GM23338 (cell line): ENCODE data around the gene SH3RF2. TPM values are rescaled to one million over a fixed set of nuclear protein-coding genes. Genes with fewer than 3 reads are reported as not detected.

Source experiments
- ATAC-seq: fragments of 200-7000 bp; cut with Tn5 transposase; 3 replicates; pipeline ENCODE4 v1.9.1; 2020
- DNase-seq: peaks from one replicate; pipeline ENCODE4 v3.0.0-alpha.2; 2015; ENCODE audit warnings: low spot score
- H2AFZ ChIP-seq: fragments of 200-600 bp; sonication (generic); 2 replicates; pipeline ENCODE4 v1.8.0; 2016; ENCODE audit warnings: antibody characterized with exemption, mild to moderate bottlenecking, moderate library complexity
- H3F3A ChIP-seq: fragments of 200-600 bp; sonication (generic); replicated peaks from 2 replicates; pipeline ENCODE4 v1.8.0; 2017; ENCODE audit warnings: antibody characterized with exemption, mixed run types, low read depth
- H3K27ac ChIP-seq: fragments of 200-600 bp; sonication (generic); 2 replicates; pipeline ENCODE4 v1.6.1; 2016; ENCODE audit warnings: low read depth
- H3K27me3 ChIP-seq: fragments of 200-600 bp; sonication (generic); 2 replicates; pipeline ENCODE4 v1.8.0; 2016; ENCODE audit warnings: mild to moderate bottlenecking, mixed run types, moderate library complexity; ENCODE audit not compliant: insufficient read depth
- H3K36me3 ChIP-seq: fragments of 200-600 bp; sonication (generic); 2 replicates; pipeline ENCODE4 v1.8.0; 2016; ENCODE audit warnings: mild to moderate bottlenecking; ENCODE audit not compliant: insufficient read depth
- H3K4me1 ChIP-seq: fragments of 200-600 bp; sonication (generic); 2 replicates; pipeline ENCODE4 v1.8.0; 2016; ENCODE audit warnings: mild to moderate bottlenecking, moderate library complexity; ENCODE audit not compliant: insufficient read depth
- H3K4me2 ChIP-seq: fragments of 200-600 bp; sonication (generic); 2 replicates; pipeline ENCODE4 v1.7.1; 2017; ENCODE audit warnings: mixed run types
- H3K4me3 ChIP-seq: fragments of 200-600 bp; sonication (generic); 2 replicates; pipeline ENCODE4 v1.6.1; 2016; ENCODE audit warnings: mixed run types
- H3K79me2 ChIP-seq: fragments of 200-600 bp; sonication (generic); replicated peaks from 2 replicates; pipeline ENCODE4 v1.8.0; 2017; ENCODE audit warnings: mild to moderate bottlenecking; ENCODE audit not compliant: insufficient read depth
- H3K9me2 ChIP-seq: fragments of 200-600 bp; sonication (generic); 2 replicates; pipeline ENCODE4 v1.8.0; 2017; ENCODE audit not compliant: insufficient read depth
- H4K20me1 ChIP-seq: fragments of 200-600 bp; sonication (generic); replicated peaks from 2 replicates; pipeline ENCODE4 v1.8.0; 2017; ENCODE audit warnings: mild to moderate bottlenecking; ENCODE audit not compliant: insufficient read depth
- H3K27ac Mint-ChIP-seq: 2 replicates; pipeline ENCODE4 v1.8.0; 2020; ENCODE audit warnings: inconsistent platforms, mild to moderate bottlenecking, moderate library complexity, mixed read lengths
- H3K27me3 Mint-ChIP-seq: 3 replicates; pipeline ENCODE4 v1.8.0; 2022; ENCODE audit warnings: low read depth, mild to moderate bottlenecking, moderate library complexity, mixed read lengths, inconsistent platforms; ENCODE audit not compliant: insufficient read depth, poor library complexity
- H3K36me3 Mint-ChIP-seq: 3 replicates; pipeline ENCODE4 v1.8.0; 2021; ENCODE audit warnings: low read depth, mild to moderate bottlenecking, inconsistent platforms, moderate library complexity, mixed read lengths
- H3K4me1 Mint-ChIP-seq: 3 replicates; pipeline ENCODE4 v1.8.0; 2020; ENCODE audit warnings: mild to moderate bottlenecking, inconsistent platforms, mixed read lengths
- H3K4me3 Mint-ChIP-seq: 3 replicates; pipeline ENCODE4 v1.8.0; 2021; ENCODE audit warnings: moderate library complexity, mild to moderate bottlenecking, inconsistent platforms, mixed read lengths
- H3K9me3 Mint-ChIP-seq: 3 replicates; pipeline ENCODE4 v1.8.0; 2020; ENCODE audit warnings: moderate library complexity, mild to moderate bottlenecking, inconsistent platforms, mixed read lengths
- CREB1 ChIP-seq: fragments of 250-450 bp; sonication (Bioruptor Pico); IDR thresholded peaks from 2 replicates; pipeline ENCODE4 v1.5.0; 2020; ENCODE audit warnings: low read depth, mild to moderate bottlenecking, moderate library complexity
- CTCF ChIP-seq, 2 experiments: fragments of 200-600 bp in 1 of 2; sonication (generic) in 1 of 2; conservative IDR thresholded peaks; 2 replicates each; pipeline versions ENCODE4 v1.5.1 to v1.6.1; 2016 to 2017; ENCODE audit warnings: antibody characterized with exemption in 2 of 2, low read depth in 2 of 2, mild to moderate bottlenecking in 2 of 2, moderate library complexity in 1 of 2
- EZH2phosphoT487 ChIP-seq: fragments of 200-600 bp; sonication (generic); IDR thresholded peaks from one replicate; pipeline ENCODE4 v1.8.1; 2018; ENCODE audit warnings: antibody characterized with exemption; ENCODE audit not compliant: unreplicated experiment
- NANOG ChIP-seq: IDR thresholded peaks from 2 replicates; pipeline ENCODE4 v1.6.1; 2016; ENCODE audit warnings: antibody characterized with exemption, borderline replicate concordance
- STAT1 ChIP-seq: IDR thresholded peaks from one replicate; pipeline ENCODE4 v1.6.1; 2016; ENCODE audit warnings: antibody characterized with exemption; ENCODE audit not compliant: unreplicated experiment
- ZNF331 ChIP-seq: fragments of 250-450 bp; sonication (Bioruptor Pico); IDR thresholded peaks from 2 replicates; pipeline ENCODE4 v1.5.0; 2020; ENCODE audit warnings: low read depth, mild to moderate bottlenecking, moderate library complexity
- polyA plus RNA-seq: library from polyadenylated mRNA; unstranded; fragments of >200 nt; fragmentation: Nextera tagmentation; extraction: Ambion mirVana; gene quantifications from 2 replicates; pipeline ENCODE4 v1.2.1, GENCODE V29; 2016
- total RNA-seq: library from RNA; depleted of rRNA; stranded (reverse); fragments of >200 nt; shearing (Covaris generic); gene quantifications from 2 replicates; pipeline ENCODE4 v1.2.3, GENCODE V29; 2014

Gene SH3RF2
- total and polyA plus RNA-seq, 2 experiments from 2014 or later: 1.7 to 2.4 TPM

GRCh38 chr5:146069780-146070099 lies 133.4 kb downstream of the SH3RF2 start:
- H3K79me2 ChIP-seq: no peaks in the 10 kb centered on the region
- no peak for DNase-seq
- no peaks in the 10 kb centered on the region for H3K36me3 ChIP-seq
- H3K4me1 ChIP-seq: peaks cover 22% of the 10 kb centered on the region
- peaks cover 7% of the 10 kb centered on the region for H3K27me3 Mint-ChIP-seq
- no peak for ATAC-seq
- H3K9me3 Mint-ChIP-seq: peaks cover 3% of the 10 kb centered on the region; the same call in 1 of the 3 replicates
- peaks cover 25% of the 10 kb centered on the region for H3K27me3 ChIP-seq
- H3K4me3 Mint-ChIP-seq: no peak overlapping the region
- H3K4me2 ChIP-seq: no peak overlapping the region
- H2AFZ ChIP-seq: no peak overlapping the region
- no peaks in the 10 kb centered on the region for H3K9me2 ChIP-seq
- no peak overlapping the region for H3K27ac ChIP-seq
- no peak for TF ChIP-seq NANOG
- no peak for TF ChIP-seq CREB1 (CRISPR knock-in tag)
- peaks cover 25% of the 10 kb centered on the region for H3K4me1 Mint-ChIP-seq
- no peaks in the 10 kb centered on the region for H4K20me1 ChIP-seq
- H3K36me3 Mint-ChIP-seq: no peaks in the 10 kb centered on the region
- H3K4me3 ChIP-seq: no peak overlapping the region
- no peak overlapping the region for H3K27ac Mint-ChIP-seq
- H3F3A ChIP-seq: no peaks in the 10 kb centered on the region

DNA sequence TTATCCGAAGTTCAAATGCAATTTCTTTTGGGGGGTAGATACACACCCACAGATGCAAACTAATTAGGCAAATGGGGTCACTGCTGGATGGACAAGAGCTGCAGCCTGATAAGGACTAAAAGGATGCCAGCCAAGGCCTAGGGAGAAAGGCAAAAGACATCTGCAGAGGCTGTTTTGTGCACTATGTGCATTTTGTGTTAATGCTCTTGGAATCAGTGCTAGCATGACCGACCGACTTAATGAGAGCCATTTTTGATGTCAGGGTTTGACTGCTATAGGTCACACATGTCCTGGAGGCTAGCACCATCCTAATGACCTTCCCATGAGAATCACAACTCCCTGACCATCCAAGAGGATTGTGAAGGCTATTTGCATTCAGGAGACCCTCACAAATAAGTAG lies 134.4 kb downstream of the SH3RF2 start:
- H3K4me3 Mint-ChIP-seq: no peak overlapping the region
- Histone ChIP-seq H3K27me3 (peaks cover 31% of the 10 kb centered on the region), H4K20me1 (no peaks in the 10 kb centered on the region), H3K4me2 (no peak overlapping the region), H2AFZ (no peak overlapping the region), H3K9me2 (no peaks in the 10 kb centered on the region), H3K4me1 (peaks cover 32% of the 10 kb centered on the region), H3K4me3 (no peak overlapping the region), H3F3A (no peaks in the 10 kb centered on the region; the same call in 1 of the 2 replicates), H3K36me3 (no peaks in the 10 kb centered on the region), H3K27ac (no peak overlapping the region), H3K79me2 (no peaks in the 10 kb centered on the region)
- DNase-seq (no peak), ATAC-seq (no peak)
- peaks cover 3% of the 10 kb centered on the region; the same call in 1 of the 3 replicates for H3K9me3 Mint-ChIP-seq
- H3K36me3 Mint-ChIP-seq: no peaks in the 10 kb centered on the region
- TF ChIP-seq EZH2phosphoT487 (no peak), STAT1 (no peak), CREB1 (CRISPR knock-in tag) (no peak), NANOG (no peak), CTCF (conservative IDR thresholded peaks at IDR 0.05; ENCODE audit: low read depth in 2 of 2) (no peak)
- H3K4me1 Mint-ChIP-seq: peaks cover 30% of the 10 kb centered on the region
- H3K27ac Mint-ChIP-seq: no peak overlapping the region
- peaks cover 7% of the 10 kb centered on the region for H3K27me3 Mint-ChIP-seq

- Mint-ChIP-seq H3K4me3 (no peak overlapping the region), H3K9me3 (peaks cover 3% of the 10 kb centered on the region; the same call in 1 of the 3 replicates), H3K27ac (no peak overlapping the region), H3K36me3 (no peaks in the 10 kb centered on the region), H3K27me3 (peaks cover 7% of the 10 kb centered on the region), H3K4me1 (peaks cover 34% of the 10 kb centered on the region)
- no peaks in the 10 kb centered on the region for H3K79me2 ChIP-seq
- H4K20me1 ChIP-seq: no peaks in the 10 kb centered on the region
- H3K4me2 ChIP-seq: no peak overlapping the region
- H3K9me2 ChIP-seq: no peaks in the 10 kb centered on the region
- peaks cover under 1% of the 10 kb centered on the region; the same call in 1 of the 2 replicates for H3F3A ChIP-seq
- peaks cover 36% of the 10 kb centered on the region for H3K4me1 ChIP-seq
- H3K27ac ChIP-seq: no peak overlapping the region
- ATAC-seq (no peak), DNase-seq (no peak)
- H3K36me3 ChIP-seq: no peaks in the 10 kb centered on the region
- H3K27me3 ChIP-seq: peaks cover 31% of the 10 kb centered on the region
- H3K4me3 ChIP-seq: no peak overlapping the region
- H2AFZ ChIP-seq: no peak overlapping the region
- TF ChIP-seq ZNF331 (CRISPR knock-in tag) (no peak), EZH2phosphoT487 (no peak), CTCF (conservative IDR thresholded peaks at IDR 0.05; ENCODE audit: low read depth in 2 of 2) (no peak), STAT1 (no peak), NANOG (no peak)
These were observed 134.8 kb downstream of the SH3RF2 start for GRCh38 chr5:146071171-146071570.
